Kidney capillary endothelial cell (primary cell): ENCODE data around the gene ACOX2.

Experiments used
- DNase-seq: peaks from one replicate; pipeline ENCODE4 v3.0.0-alpha.2; 2018; ENCODE audit warnings: low spot score

The ACOX2 gene

GRCh38 chr3:58536501-58537411 lies at the start of gene ACOX2:
Gene ACOX2 (minus strand): TSS chr3:58537190. CDS start chr3:58535106, 2,084 bp downstream.
- no peak for DNase-seq

- DNase-seq = no peak
Measured at GRCh38 chr3:58585994-58586393, 49.0 kb upstream of the ACOX2 start.

DNA sequence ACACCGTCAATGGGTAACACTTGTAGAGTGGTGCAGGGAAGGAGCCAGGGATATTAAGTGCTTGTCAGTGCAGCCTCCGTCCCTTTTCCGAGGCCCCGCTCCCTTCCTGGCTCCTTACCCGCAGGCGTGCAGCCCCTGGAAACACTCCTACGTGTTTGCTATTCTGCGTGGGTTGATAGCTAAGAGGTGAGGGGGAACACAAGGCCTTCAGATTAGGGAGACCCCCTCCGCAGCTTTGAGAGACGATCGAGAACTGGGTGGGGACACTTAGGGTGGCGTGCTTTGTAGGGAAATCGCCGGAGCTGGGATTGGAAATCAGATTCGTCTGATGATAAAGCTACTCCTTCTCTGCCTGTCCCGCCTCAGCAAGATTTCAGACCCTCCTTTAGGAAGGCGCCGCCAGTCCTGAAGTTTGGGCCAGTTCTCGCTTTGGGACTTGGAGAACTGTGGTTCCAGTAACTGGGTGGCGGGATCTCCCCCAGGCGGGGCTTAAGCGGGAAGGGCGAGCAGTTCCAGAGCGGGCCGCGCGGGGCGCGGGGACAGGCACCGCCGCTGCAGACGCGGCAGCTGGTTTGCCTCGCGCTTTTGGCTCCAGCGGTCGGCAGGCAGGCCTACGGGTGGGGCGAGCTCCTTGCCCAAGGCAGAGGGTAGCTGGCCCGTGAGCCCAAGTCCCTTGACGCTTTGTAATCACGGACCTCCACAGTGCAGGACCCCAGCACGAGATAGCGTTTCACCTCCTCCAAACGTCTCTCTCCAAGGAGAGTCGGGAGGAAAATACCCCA lies 48.2 kb upstream of the ACOX2 start:
- peak; percentile 68 for DNase-seq

DNA sequence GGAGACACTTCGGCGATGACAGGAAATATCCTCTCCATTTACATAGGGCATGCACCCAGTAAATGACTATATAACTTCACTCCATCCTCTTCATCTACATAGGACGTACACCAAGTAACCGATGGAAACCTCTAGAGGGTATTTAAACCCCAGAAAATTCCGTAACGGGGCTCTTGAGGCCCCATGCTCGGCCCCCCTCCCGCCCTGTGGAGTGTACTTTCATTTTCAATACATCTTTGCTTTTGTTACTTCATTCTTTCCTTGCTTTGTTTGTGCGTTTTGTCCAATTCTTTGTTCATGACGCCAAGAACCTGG lies 47.7 kb upstream of the ACOX2 start:
- DNase-seq = no peak

DNA sequence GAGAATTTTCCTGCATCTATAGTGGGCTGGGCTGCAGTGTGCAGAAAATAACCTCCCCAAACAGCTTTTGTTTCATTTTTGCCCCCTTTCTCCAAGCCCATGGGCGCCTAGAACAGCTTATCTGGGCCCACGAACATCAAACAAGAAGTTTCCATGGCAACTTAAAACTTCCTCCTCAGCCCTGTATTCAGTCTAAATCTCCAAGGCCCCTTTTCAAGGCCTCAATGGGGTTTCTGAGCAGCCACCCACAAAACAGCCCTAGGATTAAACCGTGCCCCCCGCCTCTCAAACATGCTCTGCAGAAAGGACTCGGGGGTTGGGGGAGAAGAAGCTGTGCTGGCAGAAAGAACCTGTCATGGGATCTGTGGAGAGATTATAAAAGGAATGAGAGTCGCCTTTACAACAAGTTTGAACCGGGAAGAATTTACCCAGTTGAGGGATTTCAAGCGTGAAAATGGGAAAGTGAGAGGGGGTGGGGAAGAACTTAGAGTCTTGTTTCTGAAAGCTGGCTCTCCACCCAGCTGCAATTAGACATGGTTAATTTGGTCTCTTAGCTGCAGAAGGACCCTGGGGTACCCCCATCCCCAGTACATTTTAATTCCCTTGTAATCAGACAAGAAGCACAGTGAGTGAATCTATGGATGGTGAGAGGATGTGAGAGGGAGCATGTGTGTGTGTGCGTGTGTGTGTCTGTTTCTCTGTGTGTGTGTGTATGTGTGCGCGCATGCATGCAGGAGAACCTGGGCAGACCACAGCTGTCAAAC lies 44.5 kb upstream of the ACOX2 start:
- DNase-seq = no peak

GRCh38 chr3:58580826-58581327 lies 43.9 kb upstream of the ACOX2 start:
- DNase-seq = no peak

- DNase-seq = no peak
Measured at GRCh38 chr3:58578873-58579272, 41.9 kb upstream of the ACOX2 start.

DNA sequence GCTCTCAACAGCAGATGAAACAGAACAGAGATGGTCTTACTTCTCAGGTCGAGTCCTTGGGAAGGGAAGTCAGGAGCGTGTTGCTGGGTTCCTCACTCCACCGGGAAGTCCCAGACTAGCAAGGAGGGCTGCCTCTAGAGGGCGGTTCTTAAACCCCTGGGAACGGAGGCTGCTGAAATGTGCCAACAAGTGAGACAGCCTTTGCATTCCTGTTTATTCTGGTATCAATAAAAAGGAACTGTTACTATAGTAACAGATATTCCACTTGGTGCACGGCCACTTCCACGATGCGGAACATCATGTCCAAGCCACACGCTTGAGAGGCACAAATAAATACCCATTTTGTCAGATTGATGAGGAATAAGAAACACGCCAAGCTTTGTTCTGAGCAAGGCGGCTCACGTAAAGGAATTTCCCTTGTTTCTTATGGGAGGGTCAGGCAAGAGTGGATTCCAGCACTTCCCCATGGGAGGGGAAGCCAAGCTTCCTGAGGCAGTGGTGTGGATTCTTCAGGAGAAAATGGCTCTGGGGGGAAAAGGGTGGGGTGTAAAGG lies 40.4 kb upstream of the ACOX2 start, which contains the start of gene FAM107A:
Gene FAM107A, minus strand, starts transcription at position 123 of the 553 bp plus-strand sequence. CDS start 7,531 bp downstream, outside the sequence.
- no peak for DNase-seq

GRCh38 chr3:58576716-58577115 lies 39.7 kb upstream of the ACOX2 start:
- no peak for DNase-seq

GRCh38 chr3:58575971-58576652 lies 39.1 kb upstream of the ACOX2 start:
- DNase-seq = peak; percentile 63

DNA sequence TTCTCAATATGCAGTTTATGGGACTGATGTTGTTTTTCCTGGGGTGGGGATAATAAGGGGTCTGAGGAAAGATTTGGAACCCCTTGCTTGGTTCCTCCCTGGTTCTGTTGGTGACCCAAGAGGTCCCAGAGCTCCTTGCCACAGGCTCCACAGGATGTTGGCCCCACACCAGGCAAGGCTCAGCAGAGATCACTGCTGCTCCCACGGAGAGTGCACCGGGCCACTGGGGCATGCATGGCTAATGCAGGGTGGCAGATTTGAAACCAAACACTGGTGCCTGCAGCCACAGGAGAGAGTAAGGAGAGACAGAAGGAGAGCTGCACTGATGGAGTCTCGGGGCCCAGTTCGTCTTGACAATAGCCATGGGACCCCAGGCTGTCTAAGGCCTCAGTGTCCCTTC lies 37.7 kb upstream of the ACOX2 start:
- no peak for DNase-seq

GRCh38 chr3:58574106-58574505 lies 37.1 kb upstream of the ACOX2 start:
- no peak for DNase-seq

DNA sequence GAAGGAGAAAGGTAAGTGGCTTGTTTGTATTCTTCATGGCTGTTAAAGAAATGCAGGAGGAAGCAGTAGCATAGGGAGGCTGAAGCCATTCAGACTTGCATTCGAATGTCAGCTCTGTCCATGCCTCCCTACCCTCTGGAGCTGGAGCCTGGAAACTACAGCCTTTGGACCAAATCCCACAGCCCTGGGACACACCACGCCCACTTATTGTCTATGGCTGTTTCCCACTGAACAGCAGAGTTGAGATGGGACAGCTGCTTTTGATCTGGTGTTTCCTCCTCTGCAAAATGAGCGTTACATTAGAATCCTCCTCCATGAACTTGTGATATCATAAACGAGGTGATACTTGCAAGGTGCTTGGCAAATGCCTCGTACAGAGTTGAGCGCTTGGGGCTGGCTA lies 36.6 kb upstream of the ACOX2 start:
- no peak for DNase-seq

DNA sequence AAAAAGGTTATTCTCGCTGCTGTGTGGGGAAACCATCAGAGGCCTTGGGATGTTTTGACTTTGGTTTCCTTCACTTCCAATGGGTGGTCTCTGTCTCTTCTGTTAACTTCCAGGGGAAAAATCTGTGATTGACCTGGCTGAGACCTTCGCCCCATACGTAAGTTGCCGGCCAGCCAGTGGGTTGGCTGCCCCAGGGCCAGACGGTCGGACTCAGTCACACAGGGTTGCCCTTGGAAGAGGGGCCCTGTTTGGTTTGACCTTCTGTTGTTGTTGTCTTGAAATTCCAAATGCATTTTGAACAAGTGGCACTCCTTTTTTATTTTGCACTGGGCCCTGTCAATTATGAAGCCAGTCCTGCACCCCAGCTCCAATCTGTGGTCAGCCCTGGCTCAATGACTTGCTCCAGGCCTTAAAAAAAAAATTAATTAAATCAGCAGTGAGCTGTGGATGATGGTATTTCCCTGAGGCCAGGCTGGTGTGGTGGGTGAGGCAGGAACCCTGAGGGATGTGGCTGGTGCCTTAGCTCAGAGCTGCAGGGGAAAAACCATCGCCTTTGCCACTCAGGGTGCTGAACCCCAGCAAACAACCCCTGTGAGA lies 35.7 kb upstream of the ACOX2 start:
- DNase-seq = no peak

DNA sequence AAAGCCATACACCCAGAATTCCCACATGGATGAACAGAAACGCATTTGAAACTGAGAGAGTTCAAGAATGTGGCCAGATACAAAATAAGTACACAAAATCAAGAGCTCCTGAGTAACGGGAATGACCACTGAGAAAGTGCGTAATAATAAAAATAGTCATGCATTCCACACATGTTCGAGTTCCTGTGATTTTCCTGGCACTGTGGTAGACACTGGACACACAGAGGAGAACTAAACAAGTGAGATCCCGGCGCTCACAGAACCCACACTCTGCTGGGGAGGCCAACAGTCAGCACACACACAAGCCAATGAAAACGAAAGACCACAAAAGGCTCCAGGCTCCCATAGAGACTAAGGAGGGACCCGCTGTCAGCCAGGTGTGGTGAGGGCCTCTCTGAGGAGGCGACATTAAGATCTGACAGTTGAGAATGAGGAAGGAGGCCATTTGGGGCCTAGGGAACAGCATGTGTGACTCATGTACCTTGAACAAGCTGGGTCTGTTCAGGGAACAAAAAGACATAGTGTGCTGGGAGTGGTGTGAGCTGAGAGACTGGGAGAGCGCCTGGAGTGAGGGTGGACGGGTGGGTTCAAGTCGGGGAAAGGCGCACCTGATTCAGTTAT lies 35.1 kb upstream of the ACOX2 start:
- DNase-seq = no peak

- DNase-seq = no peak
Measured at GRCh38 chr3:58570851-58571250, 33.9 kb upstream of the ACOX2 start.

- no peak for DNase-seq
Measured at GRCh38 chr3:58569287-58570001, 32.5 kb upstream of the ACOX2 start.

- peak; percentile 66 for DNase-seq
Measured at GRCh38 chr3:58568572-58569286, 31.7 kb upstream of the ACOX2 start.

DNA sequence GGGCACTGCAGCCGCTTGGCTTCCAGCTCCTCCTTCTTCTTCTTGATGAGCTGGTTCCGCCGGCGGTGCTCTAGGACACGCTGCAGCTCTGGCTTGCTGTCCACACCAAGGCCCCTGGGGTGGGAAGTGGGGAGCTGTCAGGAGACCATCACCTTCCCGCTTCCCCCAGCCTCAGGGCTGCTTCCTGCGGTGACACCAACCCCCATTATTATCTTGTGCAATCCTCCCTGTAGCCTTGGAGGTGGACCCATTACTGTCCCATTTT lies 30.2 kb upstream of the ACOX2 start:
- no peak for DNase-seq
